SK-N-MC (cell line): ENCODE results near the gene RBPJ.

Source experiments
- EZH2 ChIP-seq: fragments of 200-600 bp; sonication (generic); IDR thresholded peaks from one replicate; pipeline ENCODE4 v1.6.1; 2017; ENCODE audit warnings: antibody characterized with exemption
- POLR2AphosphoS5 ChIP-seq: IDR thresholded peaks from 2 replicates; pipeline ENCODE4 v1.6.1; 2012; ENCODE audit warnings: mild to moderate bottlenecking, low read depth, low read length, borderline replicate concordance

GRCh38 chr4:26330946-26331345 lies 10.1 kb downstream of the RBPJ start:
- TF ChIP-seq EZH2, result no peak
- TF ChIP-seq POLR2AphosphoS5, result no peak
